Right atrium auricular region (tissue), 2 donors: ENCODE results near the gene SLC23A2. TPM values are rescaled to one million over a fixed set of nuclear protein-coding genes. Genes with fewer than 3 reads are reported as not detected.
A peak's percentile ranks its signal among the peaks of the same experiment; 100 is the strongest.

Experiments
- DNase-seq: peaks from one replicate; pipeline ENCODE4 v3.0.0-alpha.2; 2019; ENCODE audit warnings: low spot score
- H3K27ac ChIP-seq, 2 donors: fragments of 200-600 bp; sonication (generic); 1 replicate in 1 of 2; 2 replicates in 1 of 2; pipeline ENCODE4 v1.5.1; 2016 to 2019
- H3K27me3 ChIP-seq, 2 donors: fragments of 200-600 bp; sonication (generic); one replicate each; pipeline versions ENCODE4 v1.5.1 to v1.6.0; 2017 to 2019
- H3K36me3 ChIP-seq: fragments of 200-600 bp; sonication (generic); one replicate; pipeline ENCODE4 v1.5.1; 2016
- H3K4me1 ChIP-seq, 2 donors: fragments of 200-600 bp; sonication (generic); one replicate each; pipeline versions ENCODE4 v1.5.1 to v1.6.0; 2017 to 2019
- H3K4me3 ChIP-seq, 2 donors: fragments of 200-600 bp; sonication (generic); 1 replicate in 1 of 2; 2 replicates in 1 of 2; pipeline ENCODE4 v1.5.1; 2017 to 2019; ENCODE audit warnings: mild to moderate bottlenecking in 1 of 2, moderate library complexity in 1 of 2
- H3K9me3 ChIP-seq, 2 donors: fragments of 200-600 bp; sonication (generic); one replicate each; pipeline ENCODE4 v1.5.1; 2019
- CTCF ChIP-seq, 2 donors: fragments of 200-600 bp; sonication (generic); IDR thresholded peaks; one replicate each; pipeline ENCODE4 v1.5.1; 2019; ENCODE audit warnings: antibody characterized with exemption in 2 of 2
- total RNA-seq, 2 donors: library from RNA; depleted of rRNA; stranded (reverse); fragments of >200 nt; gene quantifications; one replicate each; pipeline ENCODE4 v1.1.0, GENCODE V29; 2016

SLC23A2 gene
- total RNA-seq, 2 donors from 2014 or later, result 9.8 to 10.8 TPM

GRCh38 chr20:4811661-4812181 lies 189.6 kb downstream of the SLC23A2 start:
- Histone ChIP-seq H3K36me3 (no peaks in the 10 kb centered on the region), H3K27me3 (no peaks in the 10 kb centered on the region), H3K9me3 (no peaks in the 10 kb centered on the region), H3K4me3 (no peak overlapping the region), H3K27ac (peak overlapping the region in 1 of 2 donors; percentile 26), H3K4me1 (peaks cover 0 to 39% of the 10 kb centered on the region in 2 donors)
- TF ChIP-seq CTCF (IDR thresholded peaks at IDR 0.05), result no peak
- DNase-seq, result peak; percentile 77

- DNase-seq, result no peak
- no peak overlapping the region for H3K4me3 ChIP-seq
- H3K36me3 ChIP-seq, result no peaks in the 10 kb centered on the region
- H3K9me3 ChIP-seq, result no peaks in the 10 kb centered on the region
- no peak for TF ChIP-seq CTCF (IDR thresholded peaks at IDR 0.05)
- no peaks in the 10 kb centered on the region for H3K27me3 ChIP-seq
- H3K4me1 ChIP-seq, result peaks cover 0 to 39% of the 10 kb centered on the region in 2 donors
- H3K27ac ChIP-seq, result peak overlapping the region; percentile 16 to 26
Observed at GRCh38 chr20:4811257-4811656, 190.1 kb downstream of the SLC23A2 start.

GRCh38 chr20:4810426-4811019 lies 190.8 kb downstream of the SLC23A2 start:
- TF ChIP-seq CTCF (IDR thresholded peaks at IDR 0.05), result no peak
- Histone ChIP-seq H3K27ac (peak overlapping the region in 1 of 2 donors; percentile 16), H3K36me3 (no peaks in the 10 kb centered on the region), H3K9me3 (no peaks in the 10 kb centered on the region), H3K27me3 (no peaks in the 10 kb centered on the region), H3K4me1 (peaks cover 0 to 39% of the 10 kb centered on the region in 2 donors), H3K4me3 (no peak overlapping the region)
- DNase-seq, result no peak

GRCh38 chr20:4809707-4810106 lies 191.6 kb downstream of the SLC23A2 start:
- Histone ChIP-seq H3K36me3 (no peaks in the 10 kb centered on the region), H3K9me3 (no peaks in the 10 kb centered on the region), H3K4me3 (no peak overlapping the region), H3K4me1 (peaks cover 0 to 35% of the 10 kb centered on the region in 2 donors), H3K27me3 (no peaks in the 10 kb centered on the region), H3K27ac (no peak overlapping the region)
- no peak for DNase-seq
- no peak for TF ChIP-seq CTCF (IDR thresholded peaks at IDR 0.05)

GRCh38 chr20:4808872-4809271 lies 192.4 kb downstream of the SLC23A2 start:
- no peak for DNase-seq
- no peak overlapping the region for H3K4me3 ChIP-seq
- no peaks in the 10 kb centered on the region for H3K9me3 ChIP-seq
- H3K27ac ChIP-seq, result no peak overlapping the region
- no peaks in the 10 kb centered on the region for H3K36me3 ChIP-seq
- no peak for TF ChIP-seq CTCF (IDR thresholded peaks at IDR 0.05)
- H3K27me3 ChIP-seq, result no peaks in the 10 kb centered on the region
- H3K4me1 ChIP-seq, result peaks cover 0 to 27% of the 10 kb centered on the region in 2 donors
